ENCODE data around the gene LIPK.
"Not testable (repeated sequence)": the region's sequence is repeated elsewhere in the genome, so short reads cannot be mapped to it uniquely, and the experiment has no call there.

Gene LIPK, protein sequence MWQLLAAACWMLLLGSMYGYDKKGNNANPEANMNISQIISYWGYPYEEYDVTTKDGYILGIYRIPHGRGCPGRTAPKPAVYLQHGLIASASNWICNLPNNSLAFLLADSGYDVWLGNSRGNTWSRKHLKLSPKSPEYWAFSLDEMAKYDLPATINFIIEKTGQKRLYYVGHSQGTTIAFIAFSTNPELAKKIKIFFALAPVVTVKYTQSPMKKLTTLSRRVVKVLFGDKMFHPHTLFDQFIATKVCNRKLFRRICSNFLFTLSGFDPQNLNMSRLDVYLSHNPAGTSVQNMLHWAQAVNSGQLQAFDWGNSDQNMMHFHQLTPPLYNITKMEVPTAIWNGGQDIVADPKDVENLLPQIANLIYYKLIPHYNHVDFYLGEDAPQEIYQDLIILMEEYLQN

DNA sequence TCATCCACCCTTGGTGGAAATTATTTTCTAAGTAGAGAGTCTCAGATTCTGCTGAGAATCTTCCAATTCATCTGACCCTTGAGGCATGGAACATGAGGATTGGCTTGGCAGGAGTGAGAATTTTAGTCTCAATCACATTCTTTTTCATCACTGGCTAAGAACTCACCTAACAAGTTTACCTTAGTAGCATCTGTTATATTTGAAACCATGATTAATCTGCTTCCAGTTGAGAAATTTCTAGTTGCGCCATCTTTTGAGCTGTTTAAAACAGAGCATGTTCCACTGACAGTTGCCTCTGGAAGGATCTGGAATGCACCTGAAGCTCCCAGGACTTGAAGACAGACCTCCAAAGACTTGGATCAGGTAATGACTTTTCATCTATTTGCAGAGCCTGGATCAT, at the start of gene LIPK:
TSS of gene LIPK (plus strand) at position 292 of the 400 bp plus-strand sequence. CDS start 18,295 bp downstream, outside the sequence.
- DNase-seq = no peak

DNA sequence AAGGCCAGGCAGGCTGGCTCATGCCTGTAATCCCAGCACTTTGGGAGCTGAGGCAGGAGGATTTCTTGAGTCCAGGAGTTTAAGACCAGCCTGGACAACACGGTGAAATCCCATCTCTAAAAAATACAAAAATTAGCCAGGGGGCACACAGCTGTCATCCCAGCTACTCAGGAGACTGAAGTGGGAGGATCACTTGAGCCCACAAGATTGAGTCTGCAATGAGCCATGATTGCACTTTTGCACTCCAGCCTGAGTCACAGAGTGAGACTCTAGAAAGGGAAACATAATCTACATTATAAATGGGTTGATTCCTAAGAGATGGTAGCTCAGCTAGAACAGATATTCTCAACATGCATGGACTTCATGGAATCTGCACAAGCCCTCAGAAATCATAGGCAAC, 48.1 kb upstream of the LIPK start:
- DNase-seq = no peak

DNA sequence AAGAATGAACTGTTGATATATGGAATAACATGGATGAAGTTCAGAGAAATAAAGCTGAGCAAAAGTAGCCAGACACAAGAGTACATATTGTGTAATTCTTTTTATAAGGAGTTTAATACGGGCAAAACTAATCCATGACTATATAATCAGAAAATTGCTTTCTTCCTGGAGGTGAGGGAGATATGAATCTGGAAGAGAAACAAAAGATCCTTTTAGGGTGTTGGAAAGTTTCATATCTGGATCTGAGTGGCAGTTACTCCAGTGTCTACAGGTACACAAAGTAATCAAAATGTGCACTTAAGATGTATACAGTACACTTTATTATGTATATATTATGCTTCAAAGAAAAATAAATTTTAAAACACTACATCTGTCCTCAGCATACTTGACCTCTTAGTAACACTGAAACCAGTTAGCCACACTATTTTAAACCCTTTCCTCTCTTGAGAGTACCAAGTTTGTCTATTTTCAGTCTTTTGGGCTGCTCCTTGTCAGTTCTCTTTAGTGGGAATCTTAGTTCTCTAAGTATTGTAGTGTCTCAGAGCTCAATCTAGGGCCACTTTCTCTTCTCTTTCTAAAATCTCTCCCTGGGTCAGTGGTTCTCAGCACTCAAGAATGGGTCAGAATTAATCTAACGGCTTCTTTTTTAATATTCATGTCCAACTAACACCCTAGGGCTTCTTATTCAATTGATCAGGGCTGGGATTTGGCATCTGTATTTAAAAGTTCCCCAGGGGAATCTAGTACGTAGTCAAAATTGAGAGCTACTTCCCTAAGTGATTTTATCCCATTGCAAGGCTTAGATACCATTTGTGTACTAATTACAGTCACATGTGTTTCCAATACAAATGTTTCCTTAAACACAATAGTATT, 46.1 kb upstream of the LIPK start:
- no peak for DNase-seq

- no peak for DNase-seq
These were observed 45.5 kb upstream of the LIPK start for GRCh38 chr10:88660598-88660884.

GRCh38 chr10:88661018-88661417, 45.0 kb upstream of the LIPK start:
- no peak for DNase-seq

- no peak for DNase-seq
These were observed 44.5 kb upstream of the LIPK start for GRCh38 chr10:88661577-88661976.

- not testable (repeated sequence) for DNase-seq
These were observed 42.9 kb upstream of the LIPK start for GRCh38 chr10:88663153-88663552.

DNA sequence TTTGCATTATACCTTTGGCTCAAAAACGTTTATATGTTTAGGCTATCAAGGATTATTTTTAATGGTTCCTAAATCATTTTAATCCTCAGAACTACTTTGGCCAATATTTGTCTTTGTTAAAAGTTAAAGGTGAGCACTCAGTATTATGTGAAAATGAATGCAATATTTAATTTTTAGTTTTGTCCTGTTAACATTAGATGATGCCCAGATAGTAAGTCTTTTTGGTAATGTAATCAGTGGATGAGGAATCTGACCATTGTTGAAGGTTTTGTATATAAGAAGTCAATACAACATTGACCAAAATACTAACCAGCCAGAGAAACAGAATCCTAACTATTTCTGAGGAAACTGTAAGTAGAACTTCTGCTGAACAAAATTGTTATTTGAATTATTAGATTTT, 41.9 kb upstream of the LIPK start, which contains the start of gene LIPF:
TSS of gene LIPF (plus strand) at position 301 of the 400 bp plus-strand sequence. CDS start 2,856 bp downstream, outside the sequence.
- no peak for DNase-seq

GRCh38 chr10:88668465-88668864, 37.6 kb upstream of the LIPK start:
- DNase-seq = no peak

DNA sequence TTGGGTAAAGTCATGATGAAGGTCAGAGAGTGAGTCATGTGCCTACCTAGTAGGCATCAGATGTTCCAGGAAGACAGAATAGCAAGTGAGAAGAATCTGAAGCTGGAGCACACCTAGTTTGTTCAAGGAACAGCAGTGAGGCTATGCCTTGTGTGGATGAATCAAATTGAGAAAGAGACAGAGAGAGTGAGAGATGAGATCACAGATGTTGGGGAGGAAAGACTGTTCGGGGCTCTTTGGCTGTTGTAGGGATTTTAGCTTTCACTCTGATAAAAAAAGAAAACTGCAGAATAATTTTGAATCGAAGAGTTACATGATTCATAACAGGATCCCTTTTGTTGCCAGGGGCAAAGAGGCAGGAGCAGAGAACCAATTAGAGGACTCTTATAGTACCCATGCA, 35.6 kb upstream of the LIPK start:
- DNase-seq = no peak

DNA sequence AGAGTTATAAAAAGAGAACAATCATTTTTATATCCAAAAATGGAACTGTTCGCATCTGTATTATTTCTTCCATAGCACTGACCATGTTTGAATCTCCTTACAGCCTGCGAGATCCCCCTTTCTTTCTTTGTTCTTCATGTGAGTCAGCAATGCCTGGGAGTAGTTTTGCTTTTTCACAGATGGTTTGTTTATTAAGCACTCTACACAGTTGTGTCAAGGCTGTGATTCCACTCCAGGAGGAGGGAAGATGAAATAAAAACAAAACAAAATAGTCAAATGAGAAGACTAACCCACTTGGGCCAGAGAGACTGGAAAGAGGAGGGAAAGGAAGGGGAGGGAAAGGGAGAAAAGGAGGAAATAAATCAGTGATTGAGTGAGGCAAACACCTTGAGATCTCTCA, 34.0 kb upstream of the LIPK start:
- no peak for DNase-seq

- DNase-seq = no peak
These were observed 29.6 kb upstream of the LIPK start for GRCh38 chr10:88676283-88677060.

DNA sequence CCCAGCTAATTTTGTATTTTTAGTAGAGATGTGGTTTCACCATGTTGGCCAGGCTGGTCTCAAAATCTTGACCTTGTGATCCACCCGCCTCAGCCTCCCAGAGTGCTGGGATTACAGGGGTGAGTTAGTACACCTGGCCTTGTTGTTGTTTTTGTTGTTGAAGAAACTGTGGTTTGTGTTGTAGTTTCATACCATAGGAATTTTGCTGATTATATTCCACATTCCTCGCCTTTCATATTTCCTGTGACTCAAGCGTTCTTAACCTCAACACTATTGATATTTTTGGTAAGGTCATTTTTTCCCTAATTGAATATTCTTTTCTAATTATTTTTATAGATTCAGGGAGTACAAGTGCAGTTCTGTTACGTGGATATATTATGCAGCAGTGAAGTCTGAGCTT, 25.1 kb upstream of the LIPK start:
- DNase-seq = no peak

- no peak for DNase-seq
These were observed 23.6 kb upstream of the LIPK start for GRCh38 chr10:88682491-88682890.

DNA sequence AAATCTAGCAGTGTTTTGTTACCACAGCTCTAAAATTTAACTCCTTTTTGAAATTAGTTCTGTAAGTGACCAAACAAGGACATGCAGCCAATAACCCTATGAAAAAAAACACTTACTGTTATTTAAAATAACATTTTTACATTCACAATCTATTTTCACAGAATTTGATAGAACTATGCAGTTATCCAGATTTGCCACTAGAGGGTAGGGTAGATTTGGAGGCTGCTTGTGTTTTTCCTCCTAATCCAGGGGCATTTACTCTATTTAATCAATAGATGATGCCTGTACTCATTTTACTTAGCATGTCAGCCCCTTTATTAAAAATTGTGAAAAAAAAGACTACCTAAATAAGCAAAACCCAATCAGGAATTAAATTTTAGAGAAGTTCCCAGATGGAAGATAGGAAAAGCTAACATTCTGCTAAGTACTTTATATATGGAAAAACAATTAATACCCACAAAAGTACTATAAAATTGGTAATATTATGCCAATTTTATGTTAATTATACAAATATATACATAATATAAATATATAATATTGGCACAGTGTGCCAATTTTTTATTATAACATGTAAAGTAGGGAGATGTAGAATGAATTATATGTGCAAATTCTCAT, 18.1 kb upstream of the LIPK start:
- DNase-seq = no peak

DNA sequence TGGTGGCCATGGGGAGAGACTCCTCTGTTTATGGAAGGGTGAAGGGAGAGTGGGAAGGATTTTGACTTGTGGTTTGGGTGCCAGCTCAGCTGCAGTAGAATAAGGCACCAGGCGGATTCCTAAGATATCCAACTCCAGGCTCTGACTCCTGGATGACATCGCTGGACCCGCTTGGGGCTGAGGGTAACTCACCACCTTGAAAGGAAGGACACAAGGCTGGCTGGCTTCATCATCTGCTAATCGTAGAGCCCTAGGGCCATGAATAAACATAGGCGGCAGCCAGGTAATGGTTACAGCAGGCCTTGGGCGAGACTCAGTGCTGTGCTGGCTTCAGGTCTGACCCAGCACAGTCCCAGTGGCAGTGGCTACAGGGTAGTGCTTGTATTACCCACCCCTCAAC, 16.7 kb upstream of the LIPK start:
- no peak for DNase-seq

DNA sequence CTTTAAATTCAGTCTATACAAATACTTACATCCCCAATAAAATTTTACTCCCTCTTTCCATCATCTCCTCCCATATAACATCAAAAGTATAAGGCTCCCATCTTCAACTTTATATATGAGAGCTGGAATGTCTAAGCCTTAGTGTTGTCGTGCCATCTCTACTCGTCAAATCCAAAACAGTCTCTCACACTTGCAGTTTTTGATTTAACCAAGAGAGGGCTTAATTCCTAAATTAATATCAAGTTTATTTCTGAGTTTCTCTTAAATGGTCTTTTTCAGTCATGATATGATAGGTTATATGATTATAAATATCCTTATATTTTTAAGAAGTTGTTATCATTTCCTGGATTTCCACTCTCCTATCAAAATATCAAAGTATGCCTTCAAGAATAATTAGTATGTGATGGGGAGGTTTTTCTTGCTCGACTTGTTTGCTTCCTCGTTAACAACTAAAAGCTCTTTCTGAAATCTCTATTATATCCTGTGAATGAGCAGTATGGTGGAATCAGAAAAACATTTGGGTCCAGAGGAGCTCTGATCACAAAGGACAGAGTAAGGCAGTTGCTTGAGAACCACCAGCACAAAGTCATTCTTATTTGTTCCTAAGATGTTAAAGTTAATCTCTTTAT, 12.5 kb upstream of the LIPK start:
- DNase-seq = no peak

- no peak for DNase-seq
These were observed 3.0 kb upstream of the LIPK start for GRCh38 chr10:88702848-88703597.

GRCh38 chr10:88707429-88708155, 1.5 kb downstream of the LIPK start:
- no peak for DNase-seq

- not testable (repeated sequence) for DNase-seq
These were observed 3.3 kb downstream of the LIPK start for GRCh38 chr10:88709361-88709760.

- DNase-seq = no peak
These were observed 9.5 kb downstream of the LIPK start for GRCh38 chr10:88715517-88715916.

All from C1 segment of cervical spinal cord (tissue), 14 donors.